GM12872 (cell line): ENCODE data around the gene SULT1C2.

Experiments
- CTCF ChIP-seq: IDR thresholded peaks from 3 replicates; pipeline ENCODE4 v1.5.1; 2011; ENCODE audit warnings: low read depth, mild to moderate bottlenecking, low read length, moderate library complexity; ENCODE audit not compliant: insufficient read depth

SULT1C2 gene

DNA sequence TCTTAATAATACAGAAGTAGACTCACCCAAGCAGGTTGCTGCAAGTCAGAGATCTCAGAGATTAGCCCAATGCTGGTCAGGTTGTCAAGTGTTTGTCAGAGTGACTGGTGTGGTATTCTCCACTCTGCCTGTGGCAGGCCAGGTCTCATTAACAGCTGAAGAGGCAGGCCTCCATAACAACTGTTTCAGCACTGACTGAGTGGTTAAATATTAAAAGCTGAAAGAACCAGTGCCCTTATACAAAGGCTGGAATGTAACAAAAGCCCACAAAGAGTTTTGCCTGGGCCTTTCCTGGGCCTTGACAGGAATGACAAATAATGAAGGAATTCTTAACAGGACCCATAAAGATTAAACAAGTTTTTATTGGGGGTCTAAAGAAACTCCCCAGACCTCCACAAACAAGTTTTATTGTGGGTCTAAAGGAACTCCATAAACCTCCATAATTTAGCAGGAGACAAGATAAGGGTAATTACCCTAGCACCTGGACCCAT lies 26.8 kb downstream of the SULT1C2 start:
- no peak for TF ChIP-seq CTCF

DNA sequence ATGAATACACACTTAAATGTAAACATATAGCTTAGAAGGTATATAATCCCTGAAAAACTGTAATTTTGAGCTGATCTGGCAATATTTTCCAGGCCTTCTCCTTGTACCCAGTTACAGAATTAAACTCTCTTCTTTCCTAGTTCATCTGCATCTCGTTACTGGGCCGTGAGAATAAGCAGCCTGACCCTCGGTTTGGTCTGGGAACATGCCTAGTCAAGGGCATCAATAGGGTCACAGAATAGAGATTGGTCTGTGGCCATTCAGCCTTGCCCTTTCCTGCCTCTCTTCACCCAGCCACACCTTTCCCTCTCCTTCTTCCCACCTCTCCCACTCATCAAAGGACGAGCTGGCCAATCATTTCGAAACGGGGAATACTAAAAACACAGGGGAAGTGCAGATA lies 27.3 kb downstream of the SULT1C2 start:
- no peak for TF ChIP-seq CTCF

DNA sequence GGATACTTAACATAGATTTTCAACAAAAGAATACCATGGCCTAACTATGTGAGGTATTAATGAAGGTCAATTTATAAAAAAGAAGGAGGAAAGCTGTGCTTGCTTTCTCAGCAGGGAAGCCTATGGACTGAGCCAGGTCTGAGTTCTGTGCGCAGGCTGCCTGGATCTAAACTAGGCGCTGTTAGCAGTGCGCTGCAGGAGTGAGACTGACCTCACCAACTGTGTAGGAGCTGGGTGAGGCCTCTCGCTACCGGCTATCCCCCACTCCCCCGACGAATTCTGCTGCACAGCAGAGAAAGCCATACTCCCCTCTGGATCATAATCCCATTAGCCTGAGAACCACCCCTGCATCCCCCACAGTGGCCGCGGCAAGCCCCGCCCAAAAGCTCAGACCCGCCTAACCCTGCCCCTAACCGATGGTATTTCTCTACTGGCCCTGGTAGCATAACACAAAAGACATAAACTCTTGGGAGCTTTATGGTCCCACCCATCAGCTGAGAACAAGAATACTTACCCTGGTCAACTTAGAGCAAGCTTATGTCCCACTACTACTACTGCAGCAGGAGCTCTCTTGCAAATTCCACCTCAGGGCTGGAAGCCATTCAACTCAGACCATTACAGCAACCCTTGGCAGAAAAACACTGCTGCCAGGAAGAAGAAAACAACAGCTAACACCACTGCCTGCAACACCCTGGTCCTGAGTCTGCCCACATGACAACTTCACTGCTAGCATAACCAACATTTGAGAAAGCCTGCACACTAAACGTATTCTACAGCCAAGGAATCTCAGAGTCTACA lies 28.0 kb downstream of the SULT1C2 start:
- no peak for TF ChIP-seq CTCF

DNA sequence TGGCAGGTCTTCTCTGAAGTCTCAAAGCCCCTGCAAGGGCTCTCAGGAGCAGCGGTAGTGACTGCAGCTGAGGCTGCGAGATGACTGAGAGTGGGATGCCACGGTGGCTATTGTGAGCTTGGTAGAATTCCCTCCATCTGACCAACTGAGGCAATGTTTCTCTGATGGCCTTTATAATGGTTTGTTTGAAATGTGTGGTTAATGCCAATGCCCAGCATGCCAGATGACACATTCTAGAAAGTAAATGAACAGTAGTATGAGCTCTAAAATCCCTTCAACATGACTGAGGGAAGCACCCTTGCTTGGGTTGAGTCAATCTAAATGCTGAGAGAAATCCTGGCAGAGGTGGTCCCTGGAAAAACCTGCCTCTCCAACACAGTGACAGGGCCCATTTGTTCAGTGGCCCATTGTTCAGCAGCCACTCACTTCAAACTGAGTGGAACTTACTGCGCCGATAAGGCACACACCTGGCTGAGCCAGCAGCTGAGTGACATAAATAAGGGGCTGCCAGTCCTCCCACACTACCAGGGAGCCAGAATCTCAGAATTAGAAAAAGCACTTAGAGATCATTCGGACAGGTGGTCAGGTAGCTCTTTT lies 31.7 kb downstream of the SULT1C2 start:
- TF ChIP-seq CTCF = no peak

DNA sequence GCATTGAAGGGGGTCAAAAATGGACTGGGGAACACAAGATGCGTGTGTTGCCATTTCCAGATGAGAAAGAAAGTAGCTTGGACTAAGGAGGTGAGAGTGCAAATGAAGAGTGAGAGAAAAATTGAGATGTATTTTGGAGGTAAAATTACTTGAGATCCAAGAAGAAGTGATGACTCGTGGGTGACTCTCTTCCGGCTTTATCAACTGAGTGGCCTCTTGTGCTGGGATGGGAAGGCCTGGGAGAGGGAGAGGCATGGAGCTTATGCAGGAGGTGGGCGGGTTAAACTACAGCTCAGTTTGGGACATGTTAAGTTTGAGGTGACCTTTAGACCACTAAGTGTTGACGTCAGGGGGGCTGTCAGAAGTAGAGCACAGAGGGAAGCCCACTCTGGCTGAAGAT lies 34.9 kb downstream of the SULT1C2 start:
- TF ChIP-seq CTCF = no peak

DNA sequence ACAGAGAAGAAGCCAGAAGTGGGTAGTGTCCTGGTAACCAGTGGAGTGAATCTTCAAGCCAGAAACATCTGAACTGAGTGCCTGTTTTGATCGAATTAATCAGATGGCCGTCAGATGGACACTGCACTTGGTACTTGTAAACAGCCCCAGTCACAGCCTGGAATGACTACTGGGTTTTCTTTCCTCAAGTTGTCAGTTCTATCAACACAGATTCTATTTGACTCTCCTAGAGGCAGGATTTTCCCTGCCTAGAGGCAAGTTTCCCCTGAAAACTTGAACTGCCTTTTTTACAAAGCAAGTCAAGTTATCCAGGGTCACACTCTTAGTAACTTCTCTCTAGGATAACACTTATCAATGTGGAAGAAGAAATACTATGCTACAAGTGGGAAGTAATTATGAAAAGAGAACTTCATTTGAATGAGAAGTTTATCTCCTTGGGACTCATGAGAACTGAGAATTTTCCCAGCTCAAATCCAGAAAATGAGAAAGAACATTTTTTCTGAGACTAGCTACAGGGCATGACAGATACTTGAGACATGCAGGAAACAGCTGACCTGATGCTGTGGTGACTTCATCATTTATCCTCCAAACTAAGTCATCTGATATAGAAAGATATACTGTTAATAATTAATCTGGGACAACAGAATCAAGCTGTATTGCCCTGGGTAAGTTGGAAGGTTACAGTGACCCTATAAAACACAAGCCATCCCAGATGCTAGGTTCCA lies 36.0 kb downstream of the SULT1C2 start:
- TF ChIP-seq CTCF = no peak

- TF ChIP-seq CTCF = no peak
Measured at GRCh38 chr2:108325756-108326155, 37.1 kb downstream of the SULT1C2 start.
